ENCODE results near the gene KRT27.

GRCh38 chr17:40828454-40829044 is 46.2 kb upstream of the KRT27 start:
- TF ChIP-seq CTCF (conservative IDR thresholded peaks at IDR 0.05; ENCODE audit: low read depth, low read length), result no peak
- TF ChIP-seq EZH2 (IDR thresholded peaks at IDR 0.05; ENCODE audit: low read length, unreplicated experiment), result no peak

Data from PC-3 (cell line).